K562 (cell line): ENCODE results near the gene ZBTB26. TPM values are rescaled to one million over a fixed set of nuclear protein-coding genes. Genes with fewer than 3 reads are reported as not detected.

Experiments used
- ARHGAP35 ChIP-seq: fragments of 450-650 bp; IDR thresholded peaks from 2 replicates; pipeline ENCODE4 v1.6.1; 2018; ENCODE audit not compliant: partially characterized antibody
- EZH2 ChIP-seq: IDR thresholded peaks from 2 replicates; pipeline ENCODE4 v1.6.1; 2012; ENCODE audit warnings: low read depth, mild to moderate bottlenecking, inconsistent platforms, low read length, borderline replicate concordance
- FOXM1 ChIP-seq, 2 experiments: fragments of 450-650 bp in 1 of 2; sonication (generic) in 1 of 2; formaldehyde crosslinking in 1 of 2; IDR thresholded peaks; 2 replicates each; pipeline versions ENCODE4 v1.6.1 to v1.9.0; 2017 to 2022; ENCODE audit warnings: low read depth in 2 of 2, mild to moderate bottlenecking in 2 of 2, missing genetic modification reagents in 1 of 2, moderate library complexity in 1 of 2
- GTF3C2 ChIP-seq: IDR thresholded peaks from 3 replicates; pipeline ENCODE4 v1.6.1; 2011; ENCODE audit warnings: borderline replicate concordance, mild to moderate bottlenecking, moderate library complexity; ENCODE audit not compliant: insufficient read length; ENCODE audit errors: extremely low read depth
- IRF2 ChIP-seq: sonication (generic); formaldehyde crosslinking; IDR thresholded peaks from 2 replicates; pipeline ENCODE4 v1.8.1; 2022; ENCODE audit warnings: mild to moderate bottlenecking, missing genetic modification reagents
- MYC ChIP-seq, 2 experiments: fragments of 250-450 bp in 1 of 2; sonication (Bioruptor Pico) in 1 of 2; IDR thresholded peaks; 2 replicates each; pipeline versions ENCODE4 v1.5.1 to v1.6.1; 2012 to 2021; ENCODE audit warnings: low read depth in 2 of 2, borderline replicate concordance in 1 of 2, improper control_type of control experiment in 1 of 2, low read length in 1 of 2, mild to moderate bottlenecking in 1 of 2, moderate library complexity in 1 of 2
- NFIC ChIP-seq: fragments of 450-650 bp; IDR thresholded peaks from 2 replicates; pipeline ENCODE4 v1.6.1; 2017; ENCODE audit warnings: mild to moderate bottlenecking, inconsistent platforms
- NUFIP1 ChIP-seq: fragments of 450-650 bp; IDR thresholded peaks from 2 replicates; pipeline ENCODE4 v1.6.1; 2018; ENCODE audit not compliant: partially characterized antibody
- PCBP1 ChIP-seq: fragments of 200-400 bp; formaldehyde crosslinking; IDR thresholded peaks from 2 replicates; pipeline ENCODE4 v1.6.1; 2018; ENCODE audit warnings: mild to moderate bottlenecking, low read depth, low read length; ENCODE audit not compliant: poor library complexity, severe bottlenecking
- PRDM10 ChIP-seq: fragments of 450-650 bp; IDR thresholded peaks from 2 replicates; pipeline ENCODE4 v1.6.1; 2018; ENCODE audit not compliant: partially characterized antibody
- RAD51 ChIP-seq: fragments of 450-650 bp; IDR thresholded peaks from 2 replicates; pipeline ENCODE4 v1.7.1; 2016; ENCODE audit warnings: low read depth, mild to moderate bottlenecking, borderline replicate concordance
- XRCC5 ChIP-seq: fragments of 200-400 bp; formaldehyde crosslinking; IDR thresholded peaks from 2 replicates; pipeline ENCODE4 v1.6.1; 2017; ENCODE audit warnings: low read depth, mild to moderate bottlenecking, low read length
- YBX1 ChIP-seq: fragments of 450-650 bp; IDR thresholded peaks from 2 replicates; pipeline ENCODE4 v1.7.1; 2016; ENCODE audit warnings: mild to moderate bottlenecking
- ZNF3 ChIP-seq: fragments of 250-450 bp; sonication (Bioruptor Pico); IDR thresholded peaks from 2 replicates; pipeline ENCODE4 v1.5.0; 2021; ENCODE audit warnings: mild to moderate bottlenecking, moderate library complexity
- ZNF445 ChIP-seq: fragments of 250-450 bp; sonication (Bioruptor Pico); IDR thresholded peaks from 2 replicates; pipeline ENCODE4 v1.4.0; 2020; ENCODE audit warnings: low read depth, mild to moderate bottlenecking, moderate library complexity
- ZNF512 ChIP-seq: IDR thresholded peaks from 2 replicates; pipeline ENCODE4 v1.6.1; 2016; ENCODE audit warnings: missing genetic modification characterization, missing compliant biosample characterization
- polyA plus RNA-seq, 8 experiments: library from polyadenylated mRNA; depleted of rRNA in 4 of 8; stranded (reverse) in 5 of 8; unstranded in 3 of 8; fragments of >200 nt; fragmentation: Nextera tagmentation in 2 of 8; fragmentation: Illumina TruSeq in 1 of 8; extraction: Ambion mirVana in 2 of 8; extraction: Trizol in 1 of 8; gene quantifications; 2 replicates each; pipeline versions ENCODE4 v1.2.1 to v1.2.3, GENCODE V29; 2011 to 2014; ENCODE audit warnings: inconsistent platforms in 1 of 8, missing spikeins in 1 of 8
- total RNA-seq, 7 experiments: library from RNA; depleted of rRNA in 6 of 7; stranded (reverse); fragments of >200 nt in 6 of 7; fragmentation: Illumina TruSeq in 2 of 7; extraction: Trizol in 2 of 7; gene quantifications; 2 replicates each; pipeline versions ENCODE4 v1.2.1 to v1.2.3, GENCODE V29; 2011 to 2021; ENCODE audit warnings: low replicate concordance in 1 of 7
- TF ChIP-seq, protein P1 (sequence below): fragments of 250-450 bp; sonication (Bioruptor Pico); IDR thresholded peaks from 2 replicates; pipeline ENCODE4 v1.8.0; 2022; ENCODE audit warnings: inconsistent platforms, mild to moderate bottlenecking, moderate library complexity, borderline replicate concordance

The ZBTB26 gene
- total and polyA plus RNA-seq, 9 of the 15 experiments (the other 6 are each of a cell fraction or from before 2014, with no cell fraction given) = 2.4 to 20.7 (median 5.0) TPM

DNA sequence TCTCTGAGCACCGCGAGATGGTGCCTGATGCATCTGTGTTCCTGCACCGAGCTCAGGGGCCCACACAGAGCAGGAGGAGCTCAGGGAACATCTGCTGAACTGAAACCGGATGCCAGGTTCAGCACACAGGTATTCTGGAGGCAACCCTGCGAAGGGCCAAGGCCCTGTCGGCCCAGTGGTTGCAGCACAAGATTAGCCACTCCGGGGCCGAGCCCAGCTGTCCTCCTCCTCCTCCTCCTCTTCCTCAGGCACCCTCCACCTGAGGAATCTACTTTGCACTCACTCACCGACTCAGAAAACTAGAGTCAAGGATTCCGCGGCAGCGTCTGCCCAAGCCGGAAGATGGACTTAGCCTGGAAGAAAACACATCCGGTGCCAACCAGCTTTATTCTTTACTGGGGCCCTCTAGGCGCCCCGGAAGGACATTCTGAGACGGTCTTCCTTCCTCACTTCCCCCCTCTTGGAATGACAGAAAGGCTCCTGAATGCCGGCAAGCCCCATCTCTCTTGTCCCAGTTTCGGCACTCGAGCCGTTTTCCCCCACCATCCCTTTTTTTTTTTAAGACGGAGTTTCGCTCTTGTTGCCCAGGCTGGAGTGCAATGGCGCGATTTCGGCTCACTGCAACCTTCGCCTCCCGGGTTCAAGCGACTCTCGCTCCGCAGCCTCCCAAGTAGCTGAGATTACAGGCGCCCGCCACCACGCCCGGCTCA lies 18.2 kb downstream of the ZBTB26 start, which contains the start of gene ZBTB6 (continued):
- no peak for TF ChIP-seq NUFIP1
- TF ChIP-seq MYC (IDR thresholded peaks at IDR 0.05; ENCODE audit: low read depth, low read length) = peak; percentile 37
- no peak for TF ChIP-seq MYC (CRISPR knock-in tag; IDR thresholded peaks at IDR 0.05; ENCODE audit: borderline replicate concordance, low read depth)
- TF ChIP-seq PRDM10 = no peak
- no peak for TF ChIP-seq XRCC5
- TF ChIP-seq ZNF512 = no peak
- no peak for TF ChIP-seq EZH2
- no peak for TF ChIP-seq NFIC
- peak; percentile 33; the same call in 1 of the 2 replicates for TF ChIP-seq FOXM1 (IDR thresholded peaks at IDR 0.05; ENCODE audit: low read depth)
- TF ChIP-seq FOXM1 (CRISPR knock-in tag; IDR thresholded peaks at IDR 0.05; ENCODE audit: low read depth) = no peak
- TF ChIP-seq RAD51 = no peak
- TF ChIP-seq ARHGAP35 = no peak
- no peak for TF ChIP-seq ZNF445 (CRISPR knock-in tag)
- no peak for TF ChIP-seq IRF2 (CRISPR knock-in tag)
- TF ChIP-seq PCBP1 = no peak
- no peak for TF ChIP-seq GTF3C2
- TF ChIP-seq, protein P1, sequence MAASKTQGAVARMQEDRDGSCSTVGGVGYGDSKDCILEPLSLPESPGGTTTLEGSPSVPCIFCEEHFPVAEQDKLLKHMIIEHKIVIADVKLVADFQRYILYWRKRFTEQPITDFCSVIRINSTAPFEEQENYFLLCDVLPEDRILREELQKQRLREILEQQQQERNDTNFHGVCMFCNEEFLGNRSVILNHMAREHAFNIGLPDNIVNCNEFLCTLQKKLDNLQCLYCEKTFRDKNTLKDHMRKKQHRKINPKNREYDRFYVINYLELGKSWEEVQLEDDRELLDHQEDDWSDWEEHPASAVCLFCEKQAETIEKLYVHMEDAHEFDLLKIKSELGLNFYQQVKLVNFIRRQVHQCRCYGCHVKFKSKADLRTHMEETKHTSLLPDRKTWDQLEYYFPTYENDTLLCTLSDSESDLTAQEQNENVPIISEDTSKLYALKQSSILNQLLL = no peak
- no peak for TF ChIP-seq ZNF3 (CRISPR knock-in tag)
- TF ChIP-seq YBX1 = no peak
